Mesothelial cell of epicardium (in vitro differentiated cells): Measurements from ENCODE around the gene ADAMTS1. TPM values are rescaled to one million over a fixed set of nuclear protein-coding genes. Genes with fewer than 3 reads are reported as not detected.

Experiments used
- DNase-seq, 2 experiments: peaks; one replicate each; pipeline ENCODE4 v3.0.0; 2021; ENCODE audit warnings: low spot score in 2 of 2; ENCODE audit not compliant: unreplicated experiment in 2 of 2
- H3K27ac Mint-ChIP-seq: 2 replicates; pipeline ENCODE4 v1.8.0; 2021; ENCODE audit warnings: mixed read lengths
- H3K27me3 Mint-ChIP-seq: 2 replicates; pipeline ENCODE4 v1.8.0; 2021; ENCODE audit warnings: low read depth, mixed read lengths
- H3K36me3 Mint-ChIP-seq: 2 replicates; pipeline ENCODE4 v1.8.0; 2021; ENCODE audit warnings: mixed read lengths
- H3K4me1 Mint-ChIP-seq: 2 replicates; pipeline ENCODE4 v1.8.0; 2021; ENCODE audit warnings: mixed read lengths
- H3K4me3 Mint-ChIP-seq: 2 replicates; pipeline ENCODE4 v1.8.0; 2021; ENCODE audit warnings: mild to moderate bottlenecking, moderate library complexity, mixed read lengths
- H3K9me3 Mint-ChIP-seq: 2 replicates; pipeline ENCODE4 v1.8.0; 2021; ENCODE audit warnings: mixed read lengths
- total RNA-seq: library from RNA; stranded (reverse); gene quantifications from 3 replicates; pipeline ENCODE4 v1.2.1, GENCODE V29; 2021
- TF ChIP-seq, protein P1 (sequence below): fragments of 200-600 bp; sonication (generic); IDR thresholded peaks from one replicate; pipeline ENCODE4 v1.5.0; 2021; ENCODE audit warnings: antibody characterized with exemption; ENCODE audit not compliant: unreplicated experiment

Gene ADAMTS1
- 67.8 to 77.6 TPM (median 72.7 TPM) in 3 replicates for total RNA-seq

DNA sequence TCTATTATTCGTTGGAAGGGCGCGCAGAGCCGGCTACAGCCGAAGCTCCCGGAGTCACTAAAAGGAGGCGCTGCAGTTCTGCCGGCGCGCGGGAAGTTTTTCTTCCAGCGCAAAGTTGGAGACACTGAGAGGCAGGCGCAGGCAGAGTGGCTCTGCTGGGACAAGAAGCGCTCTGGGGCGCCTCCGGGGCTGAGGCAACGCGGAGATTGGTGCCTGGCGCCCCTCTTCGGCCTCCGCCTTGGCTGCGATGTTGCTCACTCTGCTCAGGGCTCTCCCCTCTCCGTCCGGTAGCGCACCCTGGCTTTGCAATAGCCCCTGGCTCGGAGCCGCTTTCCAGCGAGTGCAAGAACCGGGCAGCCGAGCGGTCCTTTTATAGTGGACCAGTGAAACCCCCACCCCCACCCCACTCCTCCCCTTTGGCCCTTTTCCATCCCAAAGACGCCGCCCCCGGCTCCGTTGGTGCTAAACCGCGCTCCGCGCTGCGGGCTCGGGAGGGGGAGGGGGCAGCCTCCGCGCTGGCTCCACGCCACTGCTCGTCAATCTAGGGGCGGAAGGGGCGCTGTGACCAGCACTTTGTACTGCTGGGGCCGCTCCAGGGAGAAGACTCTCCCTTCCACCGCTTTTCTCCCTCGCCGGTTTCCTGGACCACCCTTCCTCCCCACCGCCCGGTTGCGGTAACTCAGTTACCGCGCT lies at the start of gene ADAMTS1:
Gene ADAMTS1 (minus strand): TSS at position 344 of the 693 bp plus-strand sequence. CDS start 455 bp downstream, outside the sequence.
- TF ChIP-seq, protein P1, sequence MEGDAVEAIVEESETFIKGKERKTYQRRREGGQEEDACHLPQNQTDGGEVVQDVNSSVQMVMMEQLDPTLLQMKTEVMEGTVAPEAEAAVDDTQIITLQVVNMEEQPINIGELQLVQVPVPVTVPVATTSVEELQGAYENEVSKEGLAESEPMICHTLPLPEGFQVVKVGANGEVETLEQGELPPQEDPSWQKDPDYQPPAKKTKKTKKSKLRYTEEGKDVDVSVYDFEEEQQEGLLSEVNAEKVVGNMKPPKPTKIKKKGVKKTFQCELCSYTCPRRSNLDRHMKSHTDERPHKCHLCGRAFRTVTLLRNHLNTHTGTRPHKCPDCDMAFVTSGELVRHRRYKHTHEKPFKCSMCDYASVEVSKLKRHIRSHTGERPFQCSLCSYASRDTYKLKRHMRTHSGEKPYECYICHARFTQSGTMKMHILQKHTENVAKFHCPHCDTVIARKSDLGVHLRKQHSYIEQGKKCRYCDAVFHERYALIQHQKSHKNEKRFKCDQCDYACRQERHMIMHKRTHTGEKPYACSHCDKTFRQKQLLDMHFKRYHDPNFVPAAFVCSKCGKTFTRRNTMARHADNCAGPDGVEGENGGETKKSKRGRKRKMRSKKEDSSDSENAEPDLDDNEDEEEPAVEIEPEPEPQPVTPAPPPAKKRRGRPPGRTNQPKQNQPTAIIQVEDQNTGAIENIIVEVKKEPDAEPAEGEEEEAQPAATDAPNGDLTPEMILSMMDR = no peak
- peak; percentile 80 to 92 for DNase-seq
- H3K4me1 Mint-ChIP-seq = peaks cover 43% of the 10 kb centered on the region
- H3K4me3 Mint-ChIP-seq = peak within 1 kb of the TSS; percentile 95
- peak within 1 kb of the TSS; percentile 99 for H3K27ac Mint-ChIP-seq
- H3K27me3 Mint-ChIP-seq = no peaks in the 10 kb centered on the region
- peaks cover 18% of the 10 kb centered on the region for H3K36me3 Mint-ChIP-seq
- no peaks in the 10 kb centered on the region for H3K9me3 Mint-ChIP-seq

DNA sequence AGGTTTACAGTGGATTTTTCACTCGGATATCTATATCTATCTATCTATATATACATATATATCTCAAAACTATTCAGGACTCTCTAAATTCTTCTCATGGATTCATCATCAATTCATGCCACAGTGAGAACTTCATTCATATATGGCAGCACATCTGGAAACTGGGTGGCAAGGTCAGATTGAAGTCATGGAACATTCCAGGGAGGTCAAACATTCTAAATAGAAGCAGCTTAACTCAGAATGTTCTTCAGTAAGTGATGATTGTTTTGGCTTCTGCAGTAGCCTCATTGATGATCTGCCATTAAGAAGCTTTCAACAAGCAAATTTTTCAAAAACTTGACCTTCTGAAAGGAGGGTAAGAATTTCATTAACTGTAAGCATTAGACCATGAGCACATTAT lies 46.9 kb upstream of the ADAMTS1 start:
- H3K36me3 Mint-ChIP-seq = no peaks in the 10 kb centered on the region
- no peak overlapping the region for H3K4me3 Mint-ChIP-seq
- H3K4me1 Mint-ChIP-seq = peaks cover 4% of the 10 kb centered on the region
- TF ChIP-seq, protein P1 = no peak
- H3K9me3 Mint-ChIP-seq = peaks cover 8% of the 10 kb centered on the region
- no peak for DNase-seq
- H3K27ac Mint-ChIP-seq = no peak overlapping the region
- H3K27me3 Mint-ChIP-seq = no peaks in the 10 kb centered on the region

DNA sequence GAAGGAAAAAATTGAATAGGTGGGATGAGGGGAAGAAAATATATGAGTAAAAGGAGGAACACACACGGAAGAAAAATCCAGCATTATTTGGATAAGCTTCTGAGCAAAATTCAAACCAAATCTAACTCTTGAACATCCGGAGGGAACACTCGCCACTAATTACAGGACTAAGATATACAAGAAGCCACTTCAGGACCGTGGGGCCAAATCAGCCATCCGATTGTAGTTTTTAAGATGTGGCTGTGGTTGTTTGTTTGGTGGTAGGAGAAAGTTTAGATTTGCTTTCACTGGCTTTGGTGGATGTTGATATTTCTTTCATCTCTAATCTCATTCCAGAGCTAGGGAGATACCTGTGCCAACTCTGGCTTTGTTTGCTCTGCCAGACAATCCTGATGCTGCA lies 43.7 kb upstream of the ADAMTS1 start:
- no peaks in the 10 kb centered on the region for H3K36me3 Mint-ChIP-seq

DNA sequence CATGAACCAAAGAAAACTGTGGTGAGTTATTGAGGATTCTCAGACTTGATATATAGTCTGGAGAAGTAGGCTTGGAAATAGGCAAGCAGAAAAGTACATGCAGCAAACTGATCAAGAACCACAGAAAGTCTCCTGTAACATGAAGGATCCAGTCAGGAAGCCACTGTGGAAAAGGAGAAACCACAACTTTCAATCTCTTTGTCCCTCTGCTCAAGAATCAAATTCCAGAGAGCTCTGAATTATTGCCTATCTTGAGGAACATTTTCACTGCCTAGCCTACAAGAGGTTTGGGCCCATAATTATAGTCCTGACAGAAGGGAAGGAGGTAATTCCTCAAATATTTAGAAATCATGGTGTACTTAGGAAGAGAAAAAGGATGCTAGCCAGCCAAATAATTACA lies 43.0 kb upstream of the ADAMTS1 start:
- Mint-ChIP-seq H3K27me3 (no peaks in the 10 kb centered on the region), H3K4me3 (no peak overlapping the region), H3K27ac (no peak overlapping the region), H3K4me1 (peaks cover 4% of the 10 kb centered on the region), H3K36me3 (no peaks in the 10 kb centered on the region), H3K9me3 (peaks cover 12% of the 10 kb centered on the region)
- TF ChIP-seq, protein P1 = no peak
- no peak for DNase-seq

More for the DNA sequence above, 43.7 kb upstream of the ADAMTS1 start:
- DNase-seq = no peak
- no peaks in the 10 kb centered on the region for H3K27me3 Mint-ChIP-seq
- H3K9me3 Mint-ChIP-seq = peaks cover 12% of the 10 kb centered on the region
- TF ChIP-seq, protein P1 = no peak
- peaks cover 4% of the 10 kb centered on the region for H3K4me1 Mint-ChIP-seq
- no peak overlapping the region for H3K27ac Mint-ChIP-seq
- no peak overlapping the region for H3K4me3 Mint-ChIP-seq

DNA sequence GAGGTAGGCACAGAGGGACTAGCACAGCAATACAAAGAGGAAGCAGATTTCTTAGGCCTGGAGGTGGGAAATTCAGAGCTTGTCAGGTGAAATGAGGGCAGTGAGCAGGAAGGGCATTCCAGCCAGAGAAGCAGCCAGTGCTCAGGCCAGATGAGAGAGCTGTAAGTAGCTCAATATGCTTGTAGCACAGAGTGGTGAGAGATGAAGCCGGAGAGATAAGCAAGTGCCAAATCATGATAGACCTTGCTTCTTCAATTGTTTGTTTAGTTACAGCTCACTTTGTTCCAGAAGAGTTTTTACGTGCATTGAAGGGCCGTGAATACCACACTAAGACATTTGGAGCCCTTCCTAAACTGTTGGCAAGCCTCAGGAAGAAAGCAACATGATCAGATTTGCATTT lies 42.0 kb upstream of the ADAMTS1 start:
- H3K36me3 Mint-ChIP-seq = no peaks in the 10 kb centered on the region
- H3K27ac Mint-ChIP-seq = no peak overlapping the region
- H3K9me3 Mint-ChIP-seq = peaks cover 12% of the 10 kb centered on the region
- TF ChIP-seq, protein P1 = no peak
- H3K4me3 Mint-ChIP-seq = no peak overlapping the region
- H3K4me1 Mint-ChIP-seq = peaks cover 4% of the 10 kb centered on the region
- no peak for DNase-seq
- H3K27me3 Mint-ChIP-seq = no peaks in the 10 kb centered on the region
